MM.1S (cell line): ENCODE measurements around the gene MAP3K15.

Source experiments
- DNase-seq: peaks from one replicate; pipeline ENCODE4 v3.0.0-alpha.2; 2015
- H2AFZ ChIP-seq: fragments of 300-600 bp; sonication (generic); 2 replicates; pipeline ENCODE4 v1.6.0; 2016; ENCODE audit warnings: antibody characterized with exemption, low read length
- H3F3A ChIP-seq: fragments of 300-600 bp; sonication (generic); 2 replicates; pipeline ENCODE4 v1.6.1; 2016; ENCODE audit warnings: mild to moderate bottlenecking, antibody characterized with exemption, low read length, moderate library complexity, mixed read lengths; ENCODE audit not compliant: insufficient read depth
- H3K27ac ChIP-seq: fragments of 300-600 bp; sonication (generic); 2 replicates; pipeline ENCODE4 v1.5.1; 2016; ENCODE audit warnings: mild to moderate bottlenecking, low read length
- H3K27me3 ChIP-seq: fragments of 300-600 bp; sonication (generic); replicated peaks from 2 replicates; pipeline ENCODE4 v1.6.0; 2016; ENCODE audit warnings: low read length; ENCODE audit not compliant: insufficient read depth
- H3K36me3 ChIP-seq: fragments of 300-600 bp; sonication (generic); replicated peaks from 2 replicates; pipeline ENCODE4 v1.6.1; 2016; ENCODE audit warnings: mild to moderate bottlenecking, low read length, mixed read lengths; ENCODE audit not compliant: insufficient read depth
- H3K4me1 ChIP-seq: fragments of 300-600 bp; sonication (generic); 2 replicates; pipeline ENCODE4 v1.6.1; 2016; ENCODE audit warnings: low read length, mixed read lengths
- H3K4me2 ChIP-seq: fragments of 300-600 bp; sonication (generic); 2 replicates; pipeline ENCODE4 v1.6.0; 2016; ENCODE audit warnings: low read depth, low read length
- H3K4me3 ChIP-seq: fragments of 300-600 bp; sonication (generic); 2 replicates; pipeline ENCODE4 v1.5.1; 2016; ENCODE audit warnings: low read length, mixed read lengths
- H3K79me2 ChIP-seq: fragments of 300-600 bp; sonication (generic); 2 replicates; pipeline ENCODE4 v1.6.1; 2016; ENCODE audit warnings: mixed run types, low read length, mixed read lengths
- H3K9ac ChIP-seq: fragments of 300-600 bp; sonication (generic); 2 replicates; pipeline ENCODE4 v1.6.1; 2016; ENCODE audit warnings: low read length, mixed read lengths
- H3K9me2 ChIP-seq: fragments of 300-600 bp; sonication (generic); replicated peaks from 2 replicates; pipeline ENCODE4 v1.6.1; 2016; ENCODE audit warnings: mild to moderate bottlenecking, low read length, mixed read lengths; ENCODE audit not compliant: insufficient read depth
- H3K9me3 ChIP-seq: fragments of 300-600 bp; sonication (generic); replicated peaks from 2 replicates; pipeline ENCODE4 v1.6.1; 2016; ENCODE audit warnings: mild to moderate bottlenecking, low read length, mixed read lengths; ENCODE audit not compliant: insufficient read depth
- H4K20me1 ChIP-seq: fragments of 300-600 bp; sonication (generic); 2 replicates; pipeline ENCODE4 v1.6.1; 2016; ENCODE audit warnings: mild to moderate bottlenecking, low read length, moderate library complexity, mixed read lengths; ENCODE audit not compliant: insufficient read depth
- EZH2 ChIP-seq: fragments of 300-600 bp; sonication (generic); optimal IDR thresholded peaks from 2 replicates; pipeline ENCODE3; 2017; ENCODE audit warnings: low read depth, mild to moderate bottlenecking, antibody characterized with exemption, low read length, mixed read lengths
- EZH2phosphoT487 ChIP-seq: fragments of 300-600 bp; sonication (generic); IDR thresholded peaks from 2 replicates; pipeline ENCODE4 v1.6.1; 2018; ENCODE audit warnings: antibody characterized with exemption, low read length
- TF ChIP-seq, protein P1 (sequence below): fragments of 300-600 bp; sonication (generic); IDR thresholded peaks from 2 replicates; pipeline ENCODE4 v1.5.1; 2016; ENCODE audit warnings: antibody characterized with exemption, low read length, mixed read lengths

The MAP3K15 gene

DNA sequence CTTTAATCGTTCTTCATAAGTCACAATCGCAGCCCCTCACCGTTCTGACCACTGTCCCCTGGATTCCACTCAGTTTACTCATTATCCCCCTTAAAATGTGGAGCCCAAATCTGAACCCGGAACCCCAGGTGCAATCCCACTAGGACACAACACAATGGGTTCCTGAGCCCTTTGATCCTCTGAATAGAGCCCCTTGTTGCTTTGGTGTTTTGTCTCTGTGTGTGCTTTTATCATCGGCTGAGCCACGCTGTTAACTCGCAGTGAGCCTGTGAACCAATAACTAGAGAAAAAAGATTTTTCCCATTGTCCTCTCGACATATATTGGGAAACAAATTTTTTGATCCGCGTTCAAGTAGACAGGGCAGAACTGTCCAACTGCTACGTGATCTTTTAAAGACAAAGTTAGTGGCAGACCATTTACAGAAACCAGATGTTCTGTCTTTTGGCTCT, 172.2 kb downstream of the MAP3K15 start:
- no peaks in the 10 kb centered on the region for H3K9me3 ChIP-seq
- H3K4me3 ChIP-seq = peak overlapping the region; percentile 76
- H3K27ac ChIP-seq = no peak overlapping the region
- no peaks in the 10 kb centered on the region for H4K20me1 ChIP-seq
- TF ChIP-seq EZH2 = no peak
- TF ChIP-seq EZH2phosphoT487 = no peak
- TF ChIP-seq, protein P1, sequence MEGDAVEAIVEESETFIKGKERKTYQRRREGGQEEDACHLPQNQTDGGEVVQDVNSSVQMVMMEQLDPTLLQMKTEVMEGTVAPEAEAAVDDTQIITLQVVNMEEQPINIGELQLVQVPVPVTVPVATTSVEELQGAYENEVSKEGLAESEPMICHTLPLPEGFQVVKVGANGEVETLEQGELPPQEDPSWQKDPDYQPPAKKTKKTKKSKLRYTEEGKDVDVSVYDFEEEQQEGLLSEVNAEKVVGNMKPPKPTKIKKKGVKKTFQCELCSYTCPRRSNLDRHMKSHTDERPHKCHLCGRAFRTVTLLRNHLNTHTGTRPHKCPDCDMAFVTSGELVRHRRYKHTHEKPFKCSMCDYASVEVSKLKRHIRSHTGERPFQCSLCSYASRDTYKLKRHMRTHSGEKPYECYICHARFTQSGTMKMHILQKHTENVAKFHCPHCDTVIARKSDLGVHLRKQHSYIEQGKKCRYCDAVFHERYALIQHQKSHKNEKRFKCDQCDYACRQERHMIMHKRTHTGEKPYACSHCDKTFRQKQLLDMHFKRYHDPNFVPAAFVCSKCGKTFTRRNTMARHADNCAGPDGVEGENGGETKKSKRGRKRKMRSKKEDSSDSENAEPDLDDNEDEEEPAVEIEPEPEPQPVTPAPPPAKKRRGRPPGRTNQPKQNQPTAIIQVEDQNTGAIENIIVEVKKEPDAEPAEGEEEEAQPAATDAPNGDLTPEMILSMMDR = no peak
- H3K36me3 ChIP-seq = no peaks in the 10 kb centered on the region; the same call in 1 of the 2 replicates
- no peaks in the 10 kb centered on the region for H3K9me2 ChIP-seq
- H3K9ac ChIP-seq = peak overlapping the region; percentile 29; the same call in 1 of the 2 replicates
- peak overlapping the region; percentile 60 for H3K4me2 ChIP-seq
- peaks cover 43% of the 10 kb centered on the region for H3K79me2 ChIP-seq
- H3F3A ChIP-seq = no peaks in the 10 kb centered on the region
- no peaks in the 10 kb centered on the region for H3K27me3 ChIP-seq
- H3K4me1 ChIP-seq = no peaks in the 10 kb centered on the region
- no peak for DNase-seq
- peak overlapping the region; percentile 98 for H2AFZ ChIP-seq

DNA sequence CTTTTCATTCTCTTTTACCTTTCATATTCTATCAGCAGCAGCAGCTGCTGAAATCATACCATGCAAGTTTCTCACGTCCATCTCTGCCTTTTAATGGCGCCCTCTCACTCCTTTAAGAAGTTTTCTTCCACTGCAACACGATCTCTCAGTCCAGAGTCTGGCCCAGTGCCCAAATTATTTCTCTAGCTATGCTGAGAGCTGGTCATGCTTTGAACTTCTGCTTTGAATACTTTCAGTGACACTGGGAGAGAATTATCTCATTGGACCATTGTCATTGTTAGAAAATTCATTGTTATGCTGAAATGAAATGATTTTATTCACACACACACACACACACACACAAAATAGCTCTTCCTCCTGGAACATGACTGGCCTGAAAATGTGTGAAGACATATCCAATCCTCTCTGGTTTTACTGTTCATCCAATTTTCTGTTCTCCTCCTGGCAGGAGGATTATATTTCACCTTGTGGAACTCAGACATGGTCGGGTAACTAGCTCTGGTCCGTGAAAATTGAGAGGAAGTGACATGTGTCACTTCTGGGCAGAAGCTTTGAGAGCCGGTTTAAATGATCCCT, 172.9 kb downstream of the MAP3K15 start:
- DNase-seq = no peak
- H3K9ac ChIP-seq = no peak overlapping the region
- H3K27ac ChIP-seq = no peak overlapping the region
- H3K27me3 ChIP-seq = no peaks in the 10 kb centered on the region
- no peaks in the 10 kb centered on the region for H3K4me1 ChIP-seq
- no peaks in the 10 kb centered on the region for H3K36me3 ChIP-seq
- no peaks in the 10 kb centered on the region for H3F3A ChIP-seq
- no peaks in the 10 kb centered on the region for H3K9me2 ChIP-seq
- no peak overlapping the region for H3K4me3 ChIP-seq
- H4K20me1 ChIP-seq = no peaks in the 10 kb centered on the region
- H3K9me3 ChIP-seq = no peaks in the 10 kb centered on the region
- H2AFZ ChIP-seq = no peak overlapping the region
- peaks cover 36% of the 10 kb centered on the region for H3K79me2 ChIP-seq
- TF ChIP-seq EZH2phosphoT487 = no peak
- TF ChIP-seq, protein P1 = no peak
- TF ChIP-seq EZH2 = no peak
- no peak overlapping the region for H3K4me2 ChIP-seq

DNA sequence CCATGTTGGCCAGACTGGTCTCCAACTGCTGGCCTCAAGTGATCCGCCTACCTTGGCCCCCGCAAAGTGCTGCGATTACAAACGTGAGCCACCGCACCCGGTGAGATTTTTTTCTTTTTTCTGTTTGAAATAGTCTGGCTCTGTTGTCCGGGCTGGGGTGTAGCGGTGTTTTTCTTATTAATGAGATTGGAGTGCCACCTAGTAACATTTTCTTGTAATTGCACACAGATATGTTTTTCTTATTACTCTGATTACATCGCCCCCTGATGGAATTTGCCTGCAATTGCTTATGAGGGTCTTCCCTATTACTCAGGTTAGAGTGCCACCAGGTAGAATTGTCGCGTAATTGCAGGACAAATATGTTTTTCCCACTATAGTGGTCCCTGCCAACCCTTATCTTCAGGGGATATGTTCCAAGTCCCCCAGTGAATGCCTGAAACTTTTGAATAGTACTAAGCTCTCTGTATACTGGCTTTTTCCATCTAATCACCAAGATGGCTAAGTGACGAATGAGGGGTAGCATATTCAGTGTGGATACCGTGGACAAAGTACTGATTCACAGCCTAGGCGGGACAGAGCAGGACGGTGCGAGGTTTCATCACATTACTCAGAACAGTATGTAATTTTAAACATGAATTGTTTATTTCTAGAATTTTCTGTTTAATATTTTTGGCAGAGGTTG, 180.2 kb downstream of the MAP3K15 start:
- no peaks in the 10 kb centered on the region for H3K4me1 ChIP-seq
- TF ChIP-seq EZH2phosphoT487 = no peak
- TF ChIP-seq, protein P1 = peak; percentile 82
- H3K4me2 ChIP-seq = no peak overlapping the region
- H2AFZ ChIP-seq = no peak overlapping the region
- no peak overlapping the region for H3K27ac ChIP-seq
- no peaks in the 10 kb centered on the region for H3K9me2 ChIP-seq
- H3K27me3 ChIP-seq = no peaks in the 10 kb centered on the region
- H3K36me3 ChIP-seq = no peaks in the 10 kb centered on the region
- H3F3A ChIP-seq = no peaks in the 10 kb centered on the region
- DNase-seq = peak; percentile 79
- no peaks in the 10 kb centered on the region for H3K79me2 ChIP-seq
- H3K9ac ChIP-seq = no peak overlapping the region
- no peaks in the 10 kb centered on the region for H3K9me3 ChIP-seq
- H4K20me1 ChIP-seq = no peaks in the 10 kb centered on the region
- H3K4me3 ChIP-seq = no peak overlapping the region
